Smooth muscle cell (in vitro differentiated cells): Measurements from ENCODE around the gene ATAT1. TPM values are rescaled to one million over a fixed set of nuclear protein-coding genes. Genes with fewer than 3 reads are reported as not detected.

ENCODE experiments used
- DNase-seq: peaks from one replicate; lab custom pipeline; 2025; ENCODE audit not compliant: unreplicated experiment; lab: John Stamatoyannopoulos, UW
- H2AFZ ChIP-seq: fragments of 200-600 bp; sonication (generic); 2 replicates; pipeline ENCODE4 v1.6.0; 2016; ENCODE audit warnings: antibody characterized with exemption, low read depth, mild to moderate bottlenecking
- H3F3A ChIP-seq: fragments of 200-600 bp; sonication (generic); 2 replicates; pipeline ENCODE4 v1.6.0; 2017; ENCODE audit warnings: antibody characterized with exemption, low read depth
- H3K27ac ChIP-seq: fragments of 200-600 bp; sonication (generic); 2 replicates; pipeline ENCODE4 v1.5.1; 2016; ENCODE audit warnings: low read depth, mild to moderate bottlenecking
- H3K27me3 ChIP-seq: fragments of 200-600 bp; sonication (generic); 2 replicates; pipeline ENCODE4 v1.6.1; 2016; ENCODE audit warnings: low read depth, mild to moderate bottlenecking
- H3K36me3 ChIP-seq: fragments of 200-600 bp; sonication (generic); 2 replicates; pipeline ENCODE4 v1.5.1; 2016; ENCODE audit warnings: low read depth
- H3K4me1 ChIP-seq: fragments of 200-600 bp; sonication (generic); 2 replicates; pipeline ENCODE4 v1.5.1; 2016; ENCODE audit warnings: low read depth
- H3K4me2 ChIP-seq: fragments of 200-600 bp; sonication (generic); 2 replicates; pipeline ENCODE4 v1.6.0; 2016; ENCODE audit warnings: mild to moderate bottlenecking
- H3K4me3 ChIP-seq: fragments of 200-600 bp; sonication (generic); 2 replicates; pipeline ENCODE4 v1.5.1; 2016; ENCODE audit warnings: mild to moderate bottlenecking
- H3K79me2 ChIP-seq: fragments of 200-600 bp; sonication (generic); 2 replicates; pipeline ENCODE4 v1.6.0; 2016; ENCODE audit warnings: low read depth, mild to moderate bottlenecking
- H3K9ac ChIP-seq: fragments of 200-600 bp; sonication (generic); 2 replicates; pipeline ENCODE4 v1.6.0; 2016; ENCODE audit warnings: low read depth
- H3K9me3 ChIP-seq: fragments of 200-600 bp; sonication (generic); replicated peaks from 2 replicates; pipeline ENCODE4 v1.5.1; 2016; ENCODE audit warnings: low read depth
- H4K20me1 ChIP-seq: fragments of 200-600 bp; sonication (generic); 2 replicates; pipeline ENCODE4 v1.6.0; 2016; ENCODE audit warnings: low read depth
- WGBS: methylation state at CpG from one replicate; pipeline ENCODE4 v1.1.7; 2016; ENCODE audit warnings: low lambda C conversion rate; 5-methylcytosine and 5-hydroxymethylcytosine counted together
- polyA plus RNA-seq: library from polyadenylated mRNA; unstranded; fragments of >200 nt; fragmentation: Nextera tagmentation; extraction: Ambion mirVana; gene quantifications from 2 replicates; pipeline ENCODE4 v1.2.1, GENCODE V29; 2016
- total RNA-seq: library from RNA; depleted of rRNA; stranded (reverse); fragments of >200 nt; gene quantifications from 2 replicates; pipeline ENCODE4 v1.2.3, GENCODE V29; 2014
- TF ChIP-seq, protein P1 (sequence below): fragments of 200-600 bp; sonication (generic); IDR thresholded peaks from 2 replicates; pipeline ENCODE4 v1.5.1; 2017; ENCODE audit warnings: borderline replicate concordance, mild to moderate bottlenecking, antibody characterized with exemption; ENCODE audit not compliant: insufficient read depth, poor library complexity, severe bottlenecking

Gene ATAT1
- total and polyA plus RNA-seq, 2 experiments from 2014 or later = 8.5 to 16.5 TPM

DNA sequence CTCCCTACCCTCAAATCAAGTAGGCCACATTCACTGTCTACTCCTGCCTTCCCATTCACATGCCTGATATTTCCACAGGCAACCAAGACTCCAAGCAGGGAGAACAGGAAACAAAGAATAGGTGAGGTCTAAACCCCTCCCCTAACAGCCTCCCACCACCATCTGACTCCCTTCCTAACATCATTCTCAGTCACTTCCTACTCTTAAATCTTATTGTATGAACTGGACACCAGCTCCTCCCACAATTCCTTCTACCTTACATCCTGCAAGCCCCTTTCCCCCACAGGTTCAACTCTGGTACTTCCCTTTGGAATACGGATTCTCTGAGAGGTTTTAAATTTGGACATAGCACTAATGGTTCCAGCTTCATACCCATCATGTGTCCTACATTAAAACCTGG lies 19.3 kb downstream of the ATAT1 start:
- Histone ChIP-seq H3K27me3 (no peaks in the 10 kb centered on the region), H3K79me2 (no peaks in the 10 kb centered on the region), H3K27ac (peak overlapping the region; percentile 44), H3K9me3 (no peaks in the 10 kb centered on the region), H3K9ac (no peak overlapping the region), H3K4me3 (peak overlapping the region; percentile 93), H3F3A (no peaks in the 10 kb centered on the region), H3K4me2 (no peak overlapping the region), H3K4me1 (peaks cover 7% of the 10 kb centered on the region), H3K36me3 (no peaks in the 10 kb centered on the region), H2AFZ (no peak overlapping the region), H4K20me1 (no peaks in the 10 kb centered on the region)
- TF ChIP-seq, protein P1, sequence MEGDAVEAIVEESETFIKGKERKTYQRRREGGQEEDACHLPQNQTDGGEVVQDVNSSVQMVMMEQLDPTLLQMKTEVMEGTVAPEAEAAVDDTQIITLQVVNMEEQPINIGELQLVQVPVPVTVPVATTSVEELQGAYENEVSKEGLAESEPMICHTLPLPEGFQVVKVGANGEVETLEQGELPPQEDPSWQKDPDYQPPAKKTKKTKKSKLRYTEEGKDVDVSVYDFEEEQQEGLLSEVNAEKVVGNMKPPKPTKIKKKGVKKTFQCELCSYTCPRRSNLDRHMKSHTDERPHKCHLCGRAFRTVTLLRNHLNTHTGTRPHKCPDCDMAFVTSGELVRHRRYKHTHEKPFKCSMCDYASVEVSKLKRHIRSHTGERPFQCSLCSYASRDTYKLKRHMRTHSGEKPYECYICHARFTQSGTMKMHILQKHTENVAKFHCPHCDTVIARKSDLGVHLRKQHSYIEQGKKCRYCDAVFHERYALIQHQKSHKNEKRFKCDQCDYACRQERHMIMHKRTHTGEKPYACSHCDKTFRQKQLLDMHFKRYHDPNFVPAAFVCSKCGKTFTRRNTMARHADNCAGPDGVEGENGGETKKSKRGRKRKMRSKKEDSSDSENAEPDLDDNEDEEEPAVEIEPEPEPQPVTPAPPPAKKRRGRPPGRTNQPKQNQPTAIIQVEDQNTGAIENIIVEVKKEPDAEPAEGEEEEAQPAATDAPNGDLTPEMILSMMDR = no peak
- no peak for DNase-seq
- 86% methylated on average over 1 of the region's 1 CpG for WGBS

DNA sequence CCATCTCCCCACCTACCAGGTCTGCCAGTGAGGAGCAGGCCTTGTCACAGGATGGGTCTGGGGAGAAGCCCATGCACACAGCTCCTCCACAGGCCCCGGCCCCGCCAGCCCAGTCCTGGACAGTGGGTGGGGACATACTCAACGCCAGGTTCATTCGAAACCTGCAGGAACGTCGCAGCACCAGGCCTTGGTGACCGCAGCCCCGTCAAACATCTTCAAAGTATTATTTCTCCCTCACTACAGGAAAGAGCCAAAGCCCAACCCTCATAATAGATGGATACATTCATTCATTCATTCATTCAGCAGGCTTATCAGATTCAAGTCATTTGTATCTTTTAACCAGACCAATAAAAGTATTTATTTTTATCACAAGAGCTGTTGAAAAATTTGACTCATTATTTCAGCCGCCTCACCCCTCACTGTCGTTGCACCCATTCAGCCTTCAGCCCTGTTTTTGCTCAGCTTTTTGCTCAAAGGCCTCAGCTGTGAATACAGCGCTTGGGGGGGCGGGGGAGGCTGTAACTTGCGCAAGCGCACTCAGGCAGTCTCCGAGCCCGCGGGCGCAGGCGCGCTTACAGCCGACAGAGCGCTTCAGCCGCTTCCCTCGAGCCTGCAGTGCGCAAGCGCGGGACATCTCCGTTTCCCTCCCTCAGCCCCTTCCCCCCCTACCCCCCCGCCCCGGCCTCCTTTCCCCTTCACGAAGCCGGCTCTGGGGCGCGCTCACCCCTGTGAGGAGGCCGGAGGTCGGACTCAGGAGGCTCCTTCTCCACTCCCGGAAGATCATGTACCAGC lies 20.0 kb downstream of the ATAT1 start, which contains the start of gene C6orf136:
Gene C6orf136 (plus strand): TSS at position 684 of the 792 bp plus-strand sequence. CDS start 99 bp downstream, at position 783.
- H4K20me1 ChIP-seq = no peaks in the 10 kb centered on the region
- WGBS = 13% methylated on average over 35 of the region's 37 CpGs
- peak within 1 kb of the TSS; percentile 88 for H2AFZ ChIP-seq
- peak within 1 kb of the TSS; percentile 96 for H3K4me2 ChIP-seq
- peak within 1 kb of the TSS; percentile 93 for H3K4me3 ChIP-seq
- H3K79me2 ChIP-seq = no peaks in the 10 kb centered on the region
- H3K4me1 ChIP-seq = peaks cover 7% of the 10 kb centered on the region
- H3K36me3 ChIP-seq = peaks cover 1% of the 10 kb centered on the region
- H3K27ac ChIP-seq = peak within 1 kb of the TSS; percentile 44
- peak within 1 kb of the TSS; percentile 78 for H3K9ac ChIP-seq
- TF ChIP-seq, protein P1 = no peak
- no peaks in the 10 kb centered on the region for H3K9me3 ChIP-seq
- DNase-seq = peak; percentile 80
- no peaks in the 10 kb centered on the region for H3F3A ChIP-seq
- H3K27me3 ChIP-seq = no peaks in the 10 kb centered on the region

DNA sequence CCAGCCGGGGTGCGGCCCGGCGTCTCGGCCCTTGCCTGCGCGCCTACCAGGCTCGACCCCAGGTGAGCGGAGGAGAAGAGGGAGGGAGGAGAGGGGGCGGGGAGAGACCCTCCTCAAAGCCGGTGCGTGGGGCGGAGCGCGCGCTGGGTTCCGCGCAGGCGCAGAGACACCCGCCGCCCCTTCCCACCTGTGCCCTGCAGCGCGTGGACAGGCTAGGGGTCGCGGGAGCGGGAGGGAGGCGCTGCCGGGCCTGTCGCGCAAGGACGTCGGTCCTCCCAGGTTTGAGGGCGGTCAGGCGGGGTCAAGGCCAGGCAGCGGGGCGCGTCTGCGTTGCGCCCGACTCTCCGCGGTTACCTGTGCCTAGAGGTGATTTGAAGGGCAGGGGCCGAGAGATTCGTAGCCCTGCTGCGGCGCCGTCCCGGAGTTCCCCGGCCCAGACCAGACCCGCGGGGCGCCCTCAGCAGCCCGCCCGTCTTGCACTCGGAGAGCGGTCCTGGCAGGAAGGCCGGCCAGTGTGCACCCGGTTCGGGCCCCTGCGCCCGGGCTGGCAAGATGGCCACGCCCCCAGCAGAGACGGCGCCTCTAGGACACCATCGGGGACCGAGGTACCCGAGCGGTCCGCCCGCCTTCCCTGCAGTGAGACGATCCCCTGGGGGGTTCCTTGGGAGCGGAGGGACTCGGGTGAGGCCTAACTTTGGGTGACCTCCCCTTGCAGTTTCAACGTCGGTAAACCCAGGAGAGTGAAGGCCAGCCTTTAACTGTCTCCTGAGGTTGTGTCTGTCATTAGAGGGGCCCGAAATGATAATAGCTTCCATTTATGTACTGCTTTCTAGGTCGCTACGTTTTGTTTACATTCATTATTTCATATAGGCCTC lies 20.8 kb downstream of the ATAT1 start:
- WGBS = 1% methylated on average over 76 of the region's 78 CpGs
- DNase-seq = peak; percentile 51
- no peaks in the 10 kb centered on the region for H3K27me3 ChIP-seq

More for the DNA sequence above, 20.8 kb downstream of the ATAT1 start:
- peak overlapping the region; percentile 96 for H3K4me2 ChIP-seq
- H3K79me2 ChIP-seq = no peaks in the 10 kb centered on the region
- H4K20me1 ChIP-seq = no peaks in the 10 kb centered on the region
- no peaks in the 10 kb centered on the region for H3F3A ChIP-seq
- peaks cover 7% of the 10 kb centered on the region for H3K4me1 ChIP-seq
- TF ChIP-seq, protein P1 = no peak
- H3K9me3 ChIP-seq = no peaks in the 10 kb centered on the region
- peak overlapping the region; percentile 88 for H2AFZ ChIP-seq
- H3K27ac ChIP-seq = peak overlapping the region; percentile 40
- peak overlapping the region; percentile 78 for H3K9ac ChIP-seq
- peaks cover 4% of the 10 kb centered on the region for H3K36me3 ChIP-seq
- H3K4me3 ChIP-seq = peak overlapping the region; percentile 93
